Upper lobe of left lung (tissue), 4 donors: ENCODE data around the gene TRAPPC2.

Experiments
- CTCF ChIP-seq, 6 experiments: fragments of 450-650 bp in 4 of 6; fragments of 200-600 bp in 2 of 6; sonication (generic) in 2 of 6; IDR thresholded peaks; one replicate each; pipeline ENCODE4 v1.5.1; 2016 to 2019; ENCODE audit warnings: antibody characterized with exemption in 6 of 6
- EP300 ChIP-seq, 4 donors: sonication (generic); formaldehyde crosslinking; IDR thresholded peaks; one replicate each; pipeline ENCODE4 v1.5.1; 2017; ENCODE audit warnings: antibody characterized with exemption in 4 of 4, control low read depth in 2 of 4
- POLR2A ChIP-seq, 4 donors: fragments of 450-650 bp; IDR thresholded peaks; one replicate each; pipeline ENCODE4 v1.5.1; 2016 to 2017; ENCODE audit warnings: antibody characterized with exemption in 4 of 4, mild to moderate bottlenecking in 2 of 4
- POLR2AphosphoS5 ChIP-seq, 2 donors: sonication (generic); formaldehyde crosslinking; IDR thresholded peaks; one replicate each; pipeline ENCODE4 v1.5.1; 2017; ENCODE audit warnings: antibody characterized with exemption in 2 of 2

GRCh38 chrX:13692771-13693231, 41.6 kb downstream of the TRAPPC2 start:
- TF ChIP-seq CTCF (IDR thresholded peaks at IDR 0.05): no peak
- no peak for TF ChIP-seq POLR2A (IDR thresholded peaks at IDR 0.05)
- no peak for TF ChIP-seq EP300 (IDR thresholded peaks at IDR 0.05)
- no peak for TF ChIP-seq POLR2AphosphoS5 (IDR thresholded peaks at IDR 0.05)
